ENCODE measurements around the gene CX3CL1. TPM values are rescaled to one million over a fixed set of nuclear protein-coding genes. Genes with fewer than 3 reads are reported as not detected.
A peak's percentile ranks its signal among the peaks of the same experiment; 100 is the strongest.

The CX3CL1 gene
- total and polyA plus RNA-seq, 2 of the 13 experiments (the other 11 are each of a cell fraction or from before 2014, with no cell fraction given): 57.3 to 60.8 TPM

DNA sequence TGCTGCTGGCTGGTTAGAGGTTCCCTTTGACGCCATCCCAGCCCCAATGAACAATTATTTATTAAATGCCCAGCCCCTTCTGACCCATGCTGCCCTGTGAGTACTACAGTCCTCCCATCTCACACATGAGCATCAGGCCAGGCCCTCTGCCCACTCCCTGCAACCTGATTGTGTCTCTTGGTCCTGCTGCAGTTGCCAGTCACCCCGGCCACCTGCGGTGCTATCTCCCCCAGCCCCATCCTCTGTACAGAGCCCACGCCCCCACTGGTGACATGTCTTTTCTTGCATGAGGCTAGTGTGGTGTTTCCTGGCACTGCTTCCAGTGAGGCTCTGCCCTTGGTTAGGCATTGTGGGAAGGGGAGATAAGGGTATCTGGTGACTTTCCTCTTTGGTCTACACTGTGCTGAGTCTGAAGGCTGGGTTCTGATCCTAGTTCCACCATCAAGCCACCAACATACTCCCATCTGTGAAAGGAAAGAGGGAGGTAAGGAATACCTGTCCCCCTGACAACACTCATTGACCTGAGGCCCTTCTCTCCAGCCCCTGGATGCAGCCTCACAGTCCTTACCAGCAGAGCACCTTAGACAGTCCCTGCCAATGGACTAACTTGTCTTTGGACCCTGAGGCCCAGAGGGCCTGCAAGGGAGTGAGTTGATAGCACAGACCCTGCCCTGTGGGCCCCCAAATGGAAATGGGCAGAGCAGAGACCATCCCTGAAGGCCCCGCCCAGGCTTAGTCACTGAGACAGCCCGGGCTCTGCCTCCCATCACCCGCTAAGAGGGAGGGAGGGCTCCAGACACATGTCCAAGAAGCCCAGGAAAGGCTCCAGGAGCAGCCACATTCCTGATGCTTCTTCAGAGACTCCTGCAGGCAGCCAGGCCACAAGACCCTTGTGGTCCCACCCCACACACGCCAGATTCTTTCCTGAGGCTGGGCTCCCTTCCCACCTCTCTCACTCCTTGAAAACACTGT, 11.3 kb downstream of the CX3CL1 start (continued):
- TF ChIP-seq GATAD1 (CRISPR knock-in tag; IDR thresholded peaks at IDR 0.05) (no peak), ZBTB3 (CRISPR knock-in tag; IDR thresholded peaks at IDR 0.05; ENCODE audit: borderline replicate concordance, low read depth) (0 out of 2 replicates have a peak, but pooled peaks have one; percentile 42), ZNF292 (CRISPR knock-in tag; IDR thresholded peaks at IDR 0.05; ENCODE audit: borderline replicate concordance, low read depth) (no peak), GZF1 (CRISPR knock-in tag; IDR thresholded peaks at IDR 0.05) (no peak), STAG1 (CRISPR knock-in tag; IDR thresholded peaks at IDR 0.05) (no peak), ZFAT (CRISPR knock-in tag; conservative IDR thresholded peaks at IDR 0.05) (no peak), RAD21 (CRISPR knock-in tag; IDR thresholded peaks at IDR 0.05) (0 out of 2 replicates have a peak, but pooled peaks have one; percentile 10), HMGA1 (CRISPR knock-in tag; conservative IDR thresholded peaks at IDR 0.05) (no peak), NFYB (CRISPR knock-in tag; IDR thresholded peaks at IDR 0.05) (no peak), ZNF235 (CRISPR knock-in tag; IDR thresholded peaks at IDR 0.05; ENCODE audit: borderline replicate concordance) (no peak), U2AF2 (IDR thresholded peaks at IDR 0.05; ENCODE audit: low read depth, low read length) (no peak), ZNF337 (CRISPR knock-in tag; IDR thresholded peaks at IDR 0.05; ENCODE audit: borderline replicate concordance, low read depth) (no peak), ZNF557 (CRISPR knock-in tag; IDR thresholded peaks at IDR 0.05) (no peak), ZNF724P (CRISPR knock-in tag; IDR thresholded peaks at IDR 0.05; ENCODE audit: borderline replicate concordance) (no peak), PAX8 (CRISPR knock-in tag; IDR thresholded peaks at IDR 0.05; ENCODE audit: borderline replicate concordance) (no peak), SMYD3 (CRISPR knock-in tag; IDR thresholded peaks at IDR 0.05) (no peak), ELF3 (CRISPR knock-in tag; IDR thresholded peaks at IDR 0.05) (no peak), ZBTB1 (CRISPR knock-in tag; IDR thresholded peaks at IDR 0.05; ENCODE audit: borderline replicate concordance) (no peak), PCBP2 (optimal IDR thresholded peaks at IDR 0.05; ENCODE audit: low read depth, low read length, poor library complexity, severe bottlenecking) (no peak), CAMTA2 (CRISPR knock-in tag; IDR thresholded peaks at IDR 0.05; ENCODE audit: borderline replicate concordance) (no peak)
- TF ChIP-seq, protein P1, sequence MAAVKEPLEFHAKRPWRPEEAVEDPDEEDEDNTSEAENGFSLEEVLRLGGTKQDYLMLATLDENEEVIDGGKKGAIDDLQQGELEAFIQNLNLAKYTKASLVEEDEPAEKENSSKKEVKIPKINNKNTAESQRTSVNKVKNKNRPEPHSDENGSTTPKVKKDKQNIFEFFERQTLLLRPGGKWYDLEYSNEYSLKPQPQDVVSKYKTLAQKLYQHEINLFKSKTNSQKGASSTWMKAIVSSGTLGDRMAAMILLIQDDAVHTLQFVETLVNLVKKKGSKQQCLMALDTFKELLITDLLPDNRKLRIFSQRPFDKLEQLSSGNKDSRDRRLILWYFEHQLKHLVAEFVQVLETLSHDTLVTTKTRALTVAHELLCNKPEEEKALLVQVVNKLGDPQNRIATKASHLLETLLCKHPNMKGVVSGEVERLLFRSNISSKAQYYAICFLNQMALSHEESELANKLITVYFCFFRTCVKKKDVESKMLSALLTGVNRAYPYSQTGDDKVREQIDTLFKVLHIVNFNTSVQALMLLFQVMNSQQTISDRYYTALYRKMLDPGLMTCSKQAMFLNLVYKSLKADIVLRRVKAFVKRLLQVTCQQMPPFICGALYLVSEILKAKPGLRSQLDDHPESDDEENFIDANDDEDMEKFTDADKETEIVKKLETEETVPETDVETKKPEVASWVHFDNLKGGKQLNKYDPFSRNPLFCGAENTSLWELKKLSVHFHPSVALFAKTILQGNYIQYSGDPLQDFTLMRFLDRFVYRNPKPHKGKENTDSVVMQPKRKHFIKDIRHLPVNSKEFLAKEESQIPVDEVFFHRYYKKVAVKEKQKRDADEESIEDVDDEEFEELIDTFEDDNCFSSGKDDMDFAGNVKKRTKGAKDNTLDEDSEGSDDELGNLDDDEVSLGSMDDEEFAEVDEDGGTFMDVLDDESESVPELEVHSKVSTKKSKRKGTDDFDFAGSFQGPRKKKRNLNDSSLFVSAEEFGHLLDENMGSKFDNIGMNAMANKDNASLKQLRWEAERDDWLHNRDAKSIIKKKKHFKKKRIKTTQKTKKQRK (IDR thresholded peaks at IDR 0.05; ENCODE audit: low read length): no peak
- TF ChIP-seq, protein P2, sequence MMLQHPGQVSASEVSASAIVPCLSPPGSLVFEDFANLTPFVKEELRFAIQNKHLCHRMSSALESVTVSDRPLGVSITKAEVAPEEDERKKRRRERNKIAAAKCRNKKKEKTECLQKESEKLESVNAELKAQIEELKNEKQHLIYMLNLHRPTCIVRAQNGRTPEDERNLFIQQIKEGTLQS (CRISPR knock-in tag; IDR thresholded peaks at IDR 0.05): no peak; the same call in 1 of the 2 replicates
- TF ChIP-seq, protein P3, sequence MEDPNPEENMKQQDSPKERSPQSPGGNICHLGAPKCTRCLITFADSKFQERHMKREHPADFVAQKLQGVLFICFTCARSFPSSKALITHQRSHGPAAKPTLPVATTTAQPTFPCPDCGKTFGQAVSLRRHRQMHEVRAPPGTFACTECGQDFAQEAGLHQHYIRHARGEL (CRISPR knock-in tag; IDR thresholded peaks at IDR 0.05): no peak
- TF ChIP-seq, protein P4, sequence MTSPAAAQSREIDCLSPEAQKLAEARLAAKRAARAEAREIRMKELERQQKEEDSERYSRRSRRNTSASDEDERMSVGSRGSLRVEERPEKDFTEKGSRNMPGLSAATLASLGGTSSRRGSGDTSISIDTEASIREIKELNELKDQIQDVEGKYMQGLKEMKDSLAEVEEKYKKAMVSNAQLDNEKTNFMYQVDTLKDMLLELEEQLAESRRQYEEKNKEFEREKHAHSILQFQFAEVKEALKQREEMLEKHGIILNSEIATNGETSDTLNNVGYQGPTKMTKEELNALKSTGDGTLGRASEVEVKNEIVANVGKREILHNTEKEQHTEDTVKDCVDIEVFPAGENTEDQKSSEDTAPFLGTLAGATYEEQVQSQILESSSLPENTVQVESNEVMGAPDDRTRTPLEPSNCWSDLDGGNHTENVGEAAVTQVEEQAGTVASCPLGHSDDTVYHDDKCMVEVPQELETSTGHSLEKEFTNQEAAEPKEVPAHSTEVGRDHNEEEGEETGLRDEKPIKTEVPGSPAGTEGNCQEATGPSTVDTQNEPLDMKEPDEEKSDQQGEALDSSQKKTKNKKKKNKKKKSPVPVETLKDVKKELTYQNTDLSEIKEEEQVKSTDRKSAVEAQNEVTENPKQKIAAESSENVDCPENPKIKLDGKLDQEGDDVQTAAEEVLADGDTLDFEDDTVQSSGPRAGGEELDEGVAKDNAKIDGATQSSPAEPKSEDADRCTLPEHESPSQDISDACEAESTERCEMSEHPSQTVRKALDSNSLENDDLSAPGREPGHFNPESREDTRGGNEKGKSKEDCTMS (CRISPR knock-in tag; conservative IDR thresholded peaks at IDR 0.05): no peak

Data from HepG2 (cell line).